Astrocyte (in vitro differentiated cells and primary cell): Measurements from ENCODE around the gene SKAP2. TPM values are rescaled to one million over a fixed set of nuclear protein-coding genes. Genes with fewer than 3 reads are reported as not detected.

Source experiments
- DNase-seq: peaks from one replicate; pipeline ENCODE4 v3.0.0-alpha.2; 2010; ENCODE audit warnings: low read depth
- FAIRE-seq: peaks from 2 replicates; lab custom pipeline; 2011; peaks lifted over from hg19 to GRCh38; lab: Jason Lieb, UNC
- H2AFZ ChIP-seq: 2 replicates; pipeline ENCODE4 v1.6.0; 2012; ENCODE audit warnings: low read depth, low read length, inconsistent platforms
- H3K27ac ChIP-seq: 2 replicates; pipeline ENCODE4 v1.5.1; 2011; ENCODE audit warnings: low read depth, low read length, inconsistent platforms
- H3K27me3 ChIP-seq: 2 replicates; pipeline ENCODE4 v1.6.0; 2011; ENCODE audit warnings: low read length, inconsistent platforms; ENCODE audit not compliant: insufficient read depth
- H3K36me3 ChIP-seq: 2 replicates; pipeline ENCODE4 v1.5.1; 2011; ENCODE audit warnings: low read length, inconsistent platforms; ENCODE audit not compliant: insufficient read depth
- H3K4me1 ChIP-seq: 2 replicates; pipeline ENCODE4 v1.5.1; 2011; ENCODE audit warnings: low read length, inconsistent platforms; ENCODE audit not compliant: insufficient read depth
- H3K4me2 ChIP-seq: 2 replicates; pipeline ENCODE4 v1.6.0; 2012; ENCODE audit warnings: low read length, inconsistent platforms
- H3K4me3 ChIP-seq: 2 replicates; pipeline ENCODE4 v1.5.1; 2011; ENCODE audit warnings: low read depth, mild to moderate bottlenecking, low read length, inconsistent platforms; ENCODE audit not compliant: insufficient read depth
- H3K79me2 ChIP-seq: 2 replicates; pipeline ENCODE4 v1.6.0; 2012; ENCODE audit warnings: mild to moderate bottlenecking, low read length, inconsistent platforms; ENCODE audit not compliant: insufficient read depth
- H3K9ac ChIP-seq: 2 replicates; pipeline ENCODE4 v1.6.0; 2012; ENCODE audit warnings: mild to moderate bottlenecking, low read length, inconsistent platforms
- H3K9me3 ChIP-seq: 2 replicates; pipeline ENCODE4 v1.5.1; 2012; ENCODE audit warnings: low read depth, mild to moderate bottlenecking, low read length, inconsistent platforms; ENCODE audit not compliant: insufficient read depth
- H4K20me1 ChIP-seq: 2 replicates; pipeline ENCODE4 v1.6.0; 2012; ENCODE audit warnings: low read length, inconsistent platforms; ENCODE audit not compliant: insufficient read depth
- H3K27ac Mint-ChIP-seq: one replicate; pipeline ENCODE4 v1.8.0; 2021; ENCODE audit warnings: mild to moderate bottlenecking, mixed read lengths; ENCODE audit not compliant: unreplicated experiment
- H3K27me3 Mint-ChIP-seq: one replicate; pipeline ENCODE4 v1.8.0; 2021; ENCODE audit warnings: low read depth, mixed read lengths; ENCODE audit not compliant: unreplicated experiment
- H3K36me3 Mint-ChIP-seq: one replicate; pipeline ENCODE4 v1.8.0; 2021; ENCODE audit warnings: low read depth, mixed read lengths; ENCODE audit not compliant: unreplicated experiment
- H3K4me1 Mint-ChIP-seq: one replicate; pipeline ENCODE4 v1.8.0; 2021; ENCODE audit warnings: low read depth, mixed read lengths; ENCODE audit not compliant: unreplicated experiment
- H3K4me3 Mint-ChIP-seq: one replicate; pipeline ENCODE4 v1.8.0; 2021; ENCODE audit warnings: mild to moderate bottlenecking, moderate library complexity, mixed read lengths; ENCODE audit not compliant: unreplicated experiment
- H3K9me3 Mint-ChIP-seq: one replicate; pipeline ENCODE4 v1.8.0; 2021; ENCODE audit warnings: mild to moderate bottlenecking, mixed read lengths; ENCODE audit not compliant: unreplicated experiment
- EZH2 ChIP-seq: IDR thresholded peaks from 2 replicates; pipeline ENCODE4 v1.6.1; 2012; ENCODE audit warnings: mild to moderate bottlenecking, low read length, inconsistent platforms; ENCODE audit not compliant: insufficient read depth
- total RNA-seq: library from RNA; stranded (reverse); gene quantifications from 2 replicates; pipeline ENCODE4 v1.2.1, GENCODE V29; 2021
- TF ChIP-seq, protein P1 (sequence below): IDR thresholded peaks from 2 replicates; pipeline ENCODE4 v1.5.1; 2011; ENCODE audit warnings: low read depth, mild to moderate bottlenecking, inconsistent platforms, low read length, moderate library complexity; ENCODE audit not compliant: insufficient read depth

The SKAP2 gene
- total RNA-seq, 1 donor from 2014 or later: 10.1 TPM

DNA sequence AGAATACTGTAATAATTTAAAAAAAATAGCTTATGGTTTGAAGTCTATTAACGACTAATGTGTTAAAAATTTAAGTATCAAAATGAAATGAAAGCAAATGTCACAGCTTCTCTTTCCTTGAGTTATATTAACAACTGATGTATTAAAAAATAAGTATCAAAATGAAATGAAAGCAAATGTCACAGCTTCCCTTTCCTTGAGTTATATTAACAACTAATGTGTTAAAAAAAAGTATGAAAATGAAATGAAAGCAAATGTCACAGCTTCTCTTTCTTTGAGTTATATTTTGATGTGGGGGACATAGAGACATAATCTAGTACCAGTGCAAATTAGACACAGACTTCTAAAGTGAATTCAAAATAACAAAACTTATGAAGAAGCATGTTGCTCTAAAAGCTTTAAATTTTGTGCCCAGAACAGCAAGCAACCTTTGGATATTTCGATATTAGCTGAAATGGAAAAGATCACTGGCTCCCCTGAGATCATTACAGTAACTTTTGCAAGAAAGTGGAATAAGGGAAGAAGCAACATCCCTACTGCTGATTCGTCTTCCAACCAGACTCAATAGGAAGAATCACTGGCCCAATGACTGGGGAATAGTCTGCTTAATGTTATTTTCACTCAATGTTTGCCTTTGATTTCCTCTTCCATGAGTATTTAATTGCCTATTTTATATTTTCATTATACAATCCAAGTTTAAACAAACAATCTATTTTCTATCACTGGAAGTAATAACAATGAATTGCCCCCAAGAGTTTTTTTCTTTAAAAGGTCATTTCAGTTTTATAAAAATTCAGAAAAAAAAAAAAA, 8.0 kb downstream of the SKAP2 start:
- H3K4me3 ChIP-seq: no peak overlapping the region
- Mint-ChIP-seq H3K4me3 (no peak overlapping the region), H3K27me3 (peaks cover 42% of the 10 kb centered on the region), H3K27ac (no peak overlapping the region), H3K36me3 (no peaks in the 10 kb centered on the region), H3K9me3 (no peaks in the 10 kb centered on the region), H3K4me1 (peaks cover 1% of the 10 kb centered on the region)
- no peak overlapping the region for H3K4me2 ChIP-seq
- H3K79me2 ChIP-seq: no peaks in the 10 kb centered on the region
- H3K4me1 ChIP-seq: no peaks in the 10 kb centered on the region
- H4K20me1 ChIP-seq: peaks cover 6% of the 10 kb centered on the region
- no peak overlapping the region for H2AFZ ChIP-seq
- H3K27me3 ChIP-seq: peaks cover 72% of the 10 kb centered on the region
- H3K36me3 ChIP-seq: no peaks in the 10 kb centered on the region
- H3K27ac ChIP-seq: no peak overlapping the region
- H3K9ac ChIP-seq: no peak overlapping the region
- no peaks in the 10 kb centered on the region for H3K9me3 ChIP-seq
- FAIRE-seq: no peak
- TF ChIP-seq, protein P1, sequence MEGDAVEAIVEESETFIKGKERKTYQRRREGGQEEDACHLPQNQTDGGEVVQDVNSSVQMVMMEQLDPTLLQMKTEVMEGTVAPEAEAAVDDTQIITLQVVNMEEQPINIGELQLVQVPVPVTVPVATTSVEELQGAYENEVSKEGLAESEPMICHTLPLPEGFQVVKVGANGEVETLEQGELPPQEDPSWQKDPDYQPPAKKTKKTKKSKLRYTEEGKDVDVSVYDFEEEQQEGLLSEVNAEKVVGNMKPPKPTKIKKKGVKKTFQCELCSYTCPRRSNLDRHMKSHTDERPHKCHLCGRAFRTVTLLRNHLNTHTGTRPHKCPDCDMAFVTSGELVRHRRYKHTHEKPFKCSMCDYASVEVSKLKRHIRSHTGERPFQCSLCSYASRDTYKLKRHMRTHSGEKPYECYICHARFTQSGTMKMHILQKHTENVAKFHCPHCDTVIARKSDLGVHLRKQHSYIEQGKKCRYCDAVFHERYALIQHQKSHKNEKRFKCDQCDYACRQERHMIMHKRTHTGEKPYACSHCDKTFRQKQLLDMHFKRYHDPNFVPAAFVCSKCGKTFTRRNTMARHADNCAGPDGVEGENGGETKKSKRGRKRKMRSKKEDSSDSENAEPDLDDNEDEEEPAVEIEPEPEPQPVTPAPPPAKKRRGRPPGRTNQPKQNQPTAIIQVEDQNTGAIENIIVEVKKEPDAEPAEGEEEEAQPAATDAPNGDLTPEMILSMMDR: no peak
- TF ChIP-seq EZH2: no peak
- no peak for DNase-seq

DNA sequence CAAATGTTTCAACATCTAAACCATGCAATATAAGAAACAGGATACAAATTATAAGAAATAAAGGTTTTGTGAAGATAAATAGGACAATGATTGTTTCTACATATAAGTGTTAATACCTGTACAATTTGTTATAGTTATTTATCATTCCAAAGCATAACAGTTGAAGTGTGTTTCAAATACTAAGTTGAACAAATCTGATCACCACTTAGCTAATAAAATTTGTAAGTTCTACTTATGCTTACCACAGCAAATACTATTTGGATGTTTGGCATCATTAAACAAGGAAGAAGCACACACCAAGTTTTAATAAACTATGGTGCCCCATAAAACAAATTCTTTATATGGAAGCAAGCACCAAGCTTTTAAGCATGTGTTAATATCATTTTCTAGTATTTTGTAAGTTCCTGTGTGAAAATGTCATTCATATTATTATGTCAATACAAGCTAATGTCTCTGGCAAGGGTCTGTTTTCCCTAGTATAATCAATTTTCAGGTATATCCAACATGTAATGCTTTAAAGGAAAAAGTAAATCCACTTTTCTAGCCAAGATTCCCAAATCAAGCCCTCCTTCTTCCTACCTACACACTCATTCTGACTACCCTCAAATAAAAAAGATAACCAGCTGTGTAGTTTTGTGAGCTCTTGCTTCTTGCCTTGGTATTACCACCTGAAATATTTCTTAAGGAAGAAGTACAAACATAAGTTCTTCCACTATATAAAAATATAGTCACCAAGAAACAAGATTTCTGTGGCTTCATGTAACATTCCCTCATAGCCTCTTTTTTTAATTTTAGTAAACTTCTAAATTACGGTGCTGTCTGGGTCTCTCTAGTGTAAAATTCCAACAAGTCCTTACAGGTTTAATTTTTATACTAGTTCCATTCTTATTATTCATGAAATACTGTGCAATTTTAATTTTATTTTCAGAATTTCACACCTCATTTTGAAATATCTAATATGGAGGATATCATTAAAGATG, 9.2 kb downstream of the SKAP2 start:
- no peak overlapping the region for H3K27ac Mint-ChIP-seq
- no peak for DNase-seq
- Histone ChIP-seq H3K9me3 (no peaks in the 10 kb centered on the region), H3K79me2 (no peaks in the 10 kb centered on the region), H3K36me3 (no peaks in the 10 kb centered on the region), H3K27me3 (peaks cover 60% of the 10 kb centered on the region), H3K4me1 (no peaks in the 10 kb centered on the region), H2AFZ (no peak overlapping the region), H3K27ac (no peak overlapping the region), H3K4me3 (no peak overlapping the region), H3K4me2 (no peak overlapping the region), H3K9ac (no peak overlapping the region), H4K20me1 (peaks cover 6% of the 10 kb centered on the region)
- peaks cover 3% of the 10 kb centered on the region for H3K4me1 Mint-ChIP-seq
- H3K4me3 Mint-ChIP-seq: no peak overlapping the region
- peaks cover 44% of the 10 kb centered on the region for H3K27me3 Mint-ChIP-seq
- FAIRE-seq: no peak
- no peaks in the 10 kb centered on the region for H3K9me3 Mint-ChIP-seq
- TF ChIP-seq, protein P1: no peak
- no peak for TF ChIP-seq EZH2
- no peaks in the 10 kb centered on the region for H3K36me3 Mint-ChIP-seq
